HEK293 (cell line): Measurements from ENCODE around the gene DNAJC5.

ENCODE experiments used
- CTCF ChIA-PET: fragments of 350-600 bp; formaldehyde crosslinking; extraction: SDS; loops from one replicate; lab custom pipeline; 2021; ENCODE audit warnings: antibody characterized with exemption; lab: Yijun Ruan, JAX
- POLR2A ChIA-PET: fragments of 300-600 bp; formaldehyde crosslinking; extraction: SDS; loops from one replicate; lab custom pipeline; 2020; ENCODE audit warnings: antibody characterized with exemption, inconsistent platforms; lab: Yijun Ruan, JAX
- H3K27ac ChIP-seq: fragments of 200-500 bp; sonication (Bioruptor generic); 2 replicates; pipeline ENCODE4 v1.5.1; 2014; ENCODE audit warnings: low read depth, low read length, control low read depth, inconsistent platforms; ENCODE audit errors: extremely low read depth
- H3K36me3 ChIP-seq, 2 experiments: fragments of 200-500 bp in 1 of 2; sonication (Bioruptor generic) in 1 of 2; 1 replicate in 1 of 2; 2 replicates in 1 of 2; pipeline ENCODE4 v1.5.1; 2014 to 2017; ENCODE audit warnings: inconsistent platforms in 2 of 2, low read length in 2 of 2; ENCODE audit not compliant: control insufficient read depth in 2 of 2, insufficient read depth in 1 of 2
- H3K4me1 ChIP-seq: fragments of 200-500 bp; sonication (Bioruptor generic); 2 replicates; pipeline ENCODE4 v1.5.1; 2014; ENCODE audit warnings: mild to moderate bottlenecking, low read length, inconsistent platforms; ENCODE audit not compliant: control insufficient read depth, insufficient read depth
- H3K4me3 ChIP-seq: 2 replicates; pipeline ENCODE4 v1.5.1; 2011; ENCODE audit warnings: low read depth, mild to moderate bottlenecking, control low read depth, low read length, moderate library complexity
- H3K9me3 ChIP-seq: fragments of 200-500 bp; sonication (Bioruptor generic); 2 replicates; pipeline ENCODE4 v1.5.1; 2014; ENCODE audit warnings: low read depth, low read length, inconsistent platforms; ENCODE audit not compliant: control insufficient read depth, insufficient read depth
- GLIS1 ChIP-seq: fragments of 450-650 bp; formaldehyde crosslinking; IDR thresholded peaks from 2 replicates; pipeline ENCODE4 v1.5.1; 2016; ENCODE audit warnings: missing biosample characterization, missing genetic modification characterization
- KLF1 ChIP-seq: fragments of 450-650 bp; formaldehyde crosslinking; IDR thresholded peaks from 2 replicates; pipeline ENCODE4 v1.5.1; 2016; ENCODE audit warnings: missing biosample characterization, missing genetic modification characterization
- KLF7 ChIP-seq: fragments of 450-650 bp; formaldehyde crosslinking; IDR thresholded peaks from 2 replicates; pipeline ENCODE4 v1.5.1; 2016; ENCODE audit warnings: missing biosample characterization, missing genetic modification characterization, borderline replicate concordance
- MEIS1 ChIP-seq: sonication (generic); formaldehyde crosslinking; IDR thresholded peaks from 2 replicates; pipeline ENCODE4 v1.8.1; 2022; ENCODE audit warnings: missing genetic modification reagents, mild to moderate bottlenecking, borderline replicate concordance
- REST ChIP-seq: fragments of 450-650 bp; formaldehyde crosslinking; IDR thresholded peaks from 2 replicates; pipeline ENCODE4 v1.5.1; 2016; ENCODE audit warnings: missing biosample characterization, missing genetic modification characterization
- ZNF121 ChIP-seq: fragments of 450-650 bp; formaldehyde crosslinking; IDR thresholded peaks from 2 replicates; pipeline ENCODE4 v1.5.1; 2016; ENCODE audit warnings: missing biosample characterization, missing genetic modification characterization
- ZNF155 ChIP-seq: fragments of 450-650 bp; formaldehyde crosslinking; IDR thresholded peaks from 2 replicates; pipeline ENCODE4 v1.5.1; 2016; ENCODE audit warnings: missing biosample characterization, missing genetic modification characterization
- ZNF214 ChIP-seq: fragments of 450-650 bp; formaldehyde crosslinking; IDR thresholded peaks from 2 replicates; pipeline ENCODE4 v1.5.1; 2017; ENCODE audit warnings: missing biosample characterization, mild to moderate bottlenecking, missing genetic modification characterization, borderline replicate concordance
- ZNF23 ChIP-seq: fragments of 450-650 bp; formaldehyde crosslinking; IDR thresholded peaks from 2 replicates; pipeline ENCODE4 v1.5.1; 2016; ENCODE audit warnings: missing biosample characterization, missing genetic modification characterization, borderline replicate concordance
- ZNF645 ChIP-seq: fragments of 450-650 bp; formaldehyde crosslinking; IDR thresholded peaks from 2 replicates; pipeline ENCODE4; 2016; ENCODE audit warnings: missing biosample characterization, missing genetic modification characterization
- ZNF692 ChIP-seq: fragments of 450-650 bp; formaldehyde crosslinking; IDR thresholded peaks from 2 replicates; pipeline ENCODE4 v1.5.1; 2016; ENCODE audit warnings: missing biosample characterization, missing genetic modification characterization
- ZNF777 ChIP-seq: fragments of 450-650 bp; formaldehyde crosslinking; IDR thresholded peaks from 2 replicates; pipeline ENCODE4 v1.5.1; 2017; ENCODE audit warnings: missing biosample characterization, missing genetic modification characterization, borderline replicate concordance
- TF ChIP-seq, protein P1 (sequence below): fragments of 450-650 bp; formaldehyde crosslinking; IDR thresholded peaks from 2 replicates; pipeline ENCODE4 v1.5.1; 2016; ENCODE audit warnings: missing biosample characterization, missing genetic modification characterization
- TF ChIP-seq, protein P2 (sequence below): fragments of 450-650 bp; formaldehyde crosslinking; IDR thresholded peaks from 2 replicates; pipeline ENCODE4 v1.5.1; 2016; ENCODE audit warnings: missing biosample characterization, missing genetic modification characterization
- TF ChIP-seq, protein P3 (sequence below): fragments of 450-650 bp; formaldehyde crosslinking; IDR thresholded peaks from 2 replicates; pipeline ENCODE4 v1.5.1; 2016; ENCODE audit warnings: missing biosample characterization, missing genetic modification characterization

The DNAJC5 gene

GRCh38 chr20:63958471-63958870, 63.5 kb downstream of the DNAJC5 start:
- ChIA-PET POLR2A (no interaction called here), CTCF (interaction anchor here (0.7 to 1.0 kb wide), 4 partner anchors 15 to 162 kb away, joined by 3 to 5 read pairs (median 4); no protein-coding TSS in a partner anchor)

More at GRCh38 chr20:63958471-63958870, 63.5 kb downstream of the DNAJC5 start:
- Histone ChIP-seq H3K27ac (no peak overlapping the region), H3K9me3 (no peaks in the 10 kb centered on the region), H3K4me3 (no peak overlapping the region), H3K4me1 (peaks cover 4% of the 10 kb centered on the region; the same call in 1 of the 2 replicates), H3K36me3 (peaks cover 0 to 50% of the 10 kb centered on the region in 2 experiments; a peak in 1 of 3 replicates)
- TF ChIP-seq ZNF155 (tag by site-specific recombination) (no peak), GLIS1 (tag by site-specific recombination) (no peak), ZNF645 (tag by site-specific recombination) (no peak), KLF1 (no peak), KLF7 (tag by site-specific recombination) (no peak), ZNF23 (tag by site-specific recombination) (no peak), ZNF214 (tag by site-specific recombination) (no peak), ZNF777 (tag by site-specific recombination) (no peak), MEIS1 (CRISPR knock-in tag) (no peak), REST (tag by site-specific recombination) (no peak), ZNF121 (tag by site-specific recombination) (no peak), ZNF692 (tag by site-specific recombination) (no peak)
- TF ChIP-seq, protein P1, sequence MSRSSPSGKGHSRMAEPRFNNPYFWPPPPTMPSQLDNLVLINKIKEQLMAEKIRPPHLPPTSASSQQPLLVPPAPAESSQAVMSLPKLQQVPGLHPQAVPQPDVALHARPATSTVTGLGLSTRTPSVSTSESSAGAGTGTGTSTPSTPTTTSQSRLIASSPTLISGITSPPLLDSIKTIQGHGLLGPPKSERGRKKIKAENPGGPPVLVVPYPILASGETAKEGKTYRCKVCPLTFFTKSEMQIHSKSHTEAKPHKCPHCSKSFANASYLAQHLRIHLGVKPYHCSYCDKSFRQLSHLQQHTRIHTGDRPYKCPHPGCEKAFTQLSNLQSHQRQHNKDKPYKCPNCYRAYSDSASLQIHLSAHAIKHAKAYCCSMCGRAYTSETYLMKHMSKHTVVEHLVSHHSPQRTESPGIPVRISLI (tag by site-specific recombination), result no peak
- TF ChIP-seq, protein P2, sequence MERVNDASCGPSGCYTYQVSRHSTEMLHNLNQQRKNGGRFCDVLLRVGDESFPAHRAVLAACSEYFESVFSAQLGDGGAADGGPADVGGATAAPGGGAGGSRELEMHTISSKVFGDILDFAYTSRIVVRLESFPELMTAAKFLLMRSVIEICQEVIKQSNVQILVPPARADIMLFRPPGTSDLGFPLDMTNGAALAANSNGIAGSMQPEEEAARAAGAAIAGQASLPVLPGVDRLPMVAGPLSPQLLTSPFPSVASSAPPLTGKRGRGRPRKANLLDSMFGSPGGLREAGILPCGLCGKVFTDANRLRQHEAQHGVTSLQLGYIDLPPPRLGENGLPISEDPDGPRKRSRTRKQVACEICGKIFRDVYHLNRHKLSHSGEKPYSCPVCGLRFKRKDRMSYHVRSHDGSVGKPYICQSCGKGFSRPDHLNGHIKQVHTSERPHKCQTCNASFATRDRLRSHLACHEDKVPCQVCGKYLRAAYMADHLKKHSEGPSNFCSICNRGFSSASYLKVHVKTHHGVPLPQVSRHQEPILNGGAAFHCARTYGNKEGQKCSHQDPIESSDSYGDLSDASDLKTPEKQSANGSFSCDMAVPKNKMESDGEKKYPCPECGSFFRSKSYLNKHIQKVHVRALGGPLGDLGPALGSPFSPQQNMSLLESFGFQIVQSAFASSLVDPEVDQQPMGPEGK (tag by site-specific recombination), result no peak
- TF ChIP-seq, protein P3, sequence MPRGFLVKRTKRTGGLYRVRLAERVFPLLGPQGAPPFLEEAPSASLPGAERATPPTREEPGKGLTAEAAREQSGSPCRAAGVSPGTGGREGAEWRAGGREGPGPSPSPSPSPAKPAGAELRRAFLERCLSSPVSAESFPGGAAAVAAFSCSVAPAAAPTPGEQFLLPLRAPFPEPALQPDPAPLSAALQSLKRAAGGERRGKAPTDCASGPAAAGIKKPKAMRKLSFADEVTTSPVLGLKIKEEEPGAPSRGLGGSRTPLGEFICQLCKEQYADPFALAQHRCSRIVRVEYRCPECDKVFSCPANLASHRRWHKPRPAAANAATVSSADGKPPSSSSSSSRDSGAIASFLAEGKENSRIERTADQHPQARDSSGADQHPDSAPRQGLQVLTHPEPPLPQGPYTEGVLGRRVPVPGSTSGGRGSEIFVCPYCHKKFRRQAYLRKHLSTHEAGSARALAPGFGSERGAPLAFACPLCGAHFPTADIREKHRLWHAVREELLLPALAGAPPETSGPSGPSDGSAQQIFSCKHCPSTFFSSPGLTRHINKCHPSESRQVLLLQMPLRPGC (tag by site-specific recombination), result no peak
